ENCODE measurements around the gene TNFSF12.

TNFSF12 gene

GRCh38 chr17:7544911-7545310 is 3.9 kb upstream of the TNFSF12 start:
- DNase-seq = no peak

- DNase-seq = peak; percentile 49
Observed at GRCh38 chr17:7549401-7550055, 670 bp downstream of the TNFSF12 start.

GRCh38 chr17:7550344-7550743 is 1.5 kb downstream of the TNFSF12 start:
- no peak for DNase-seq

DNA sequence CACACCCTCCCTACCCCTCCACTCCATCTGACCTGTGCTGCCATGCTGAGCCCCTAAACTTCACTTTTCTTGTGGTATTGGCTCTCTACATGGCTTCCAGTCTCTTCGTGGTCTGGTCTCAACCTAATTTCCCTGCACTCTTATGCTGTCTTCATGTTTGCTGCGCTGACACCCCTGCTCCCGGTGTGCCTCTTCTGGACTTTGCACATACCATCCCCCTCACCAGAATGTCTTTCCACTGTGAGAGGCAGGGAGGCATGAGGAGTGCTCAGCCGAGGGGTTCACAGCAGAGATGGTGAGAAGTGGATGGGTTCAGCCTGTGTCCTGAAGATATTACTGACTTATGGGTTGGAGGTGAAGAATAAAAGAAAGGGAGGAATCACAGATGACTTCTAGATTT is 2.5 kb downstream of the TNFSF12 start:
- DNase-seq = no peak

DNA sequence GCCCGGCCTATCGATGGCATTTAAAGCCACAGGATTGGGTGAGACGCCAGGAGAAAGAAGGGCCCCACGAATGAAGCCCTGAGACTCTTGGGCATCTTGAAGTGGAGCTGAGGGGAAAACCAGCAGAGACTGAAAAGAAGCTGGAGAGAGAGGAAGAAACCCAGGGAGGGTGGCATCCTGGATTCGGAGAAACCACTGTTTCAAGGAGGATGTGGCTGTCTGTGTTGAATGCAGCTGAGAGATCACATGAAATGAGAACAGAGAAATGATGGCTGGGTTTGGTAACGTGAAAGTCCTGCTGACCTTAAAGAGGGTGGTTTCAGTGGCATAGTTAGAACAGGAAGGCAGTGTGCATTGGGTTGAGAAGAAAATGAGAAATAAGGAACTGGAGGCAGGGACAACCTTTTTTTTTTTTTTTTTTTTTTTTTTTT is 3.8 kb downstream of the TNFSF12 start:
- peak; percentile 60 for DNase-seq

- no peak for DNase-seq
Observed at GRCh38 chr17:7553356-7553755, 4.5 kb downstream of the TNFSF12 start.

DNA sequence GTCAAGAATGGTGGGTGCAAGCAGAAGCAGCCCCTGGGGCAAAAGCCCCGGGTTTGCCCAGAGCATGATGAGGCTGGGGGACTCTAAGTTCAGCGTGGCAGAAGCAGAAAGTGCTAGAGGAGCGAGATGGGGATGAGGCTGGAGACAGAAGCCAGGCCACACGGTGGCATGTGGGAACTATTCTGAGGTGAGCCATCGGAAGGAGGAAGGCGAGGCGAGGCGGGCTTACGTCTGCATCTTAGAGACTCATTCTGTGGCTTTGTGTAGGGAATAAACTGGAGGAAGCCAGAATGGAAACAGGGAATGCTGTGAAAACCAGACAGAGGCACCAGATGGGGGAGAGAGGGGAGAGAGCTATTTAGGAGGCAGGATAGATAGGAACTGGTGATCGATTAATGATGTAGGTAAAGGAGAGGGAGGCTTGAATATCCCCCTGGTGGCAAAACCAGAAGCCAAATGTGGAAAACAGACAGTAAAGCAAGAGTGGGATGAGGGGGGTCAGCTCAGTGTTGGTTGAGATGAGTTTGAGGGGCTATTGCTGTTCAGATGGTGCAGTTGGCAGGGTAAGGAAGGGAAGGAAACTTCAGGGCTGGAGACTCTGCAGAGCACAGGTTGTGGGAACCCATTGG is 6.6 kb downstream of the TNFSF12 start:
- DNase-seq = no peak

- no peak for DNase-seq
Observed at GRCh38 chr17:7556627-7557026, 7.8 kb downstream of the TNFSF12 start.

DNA sequence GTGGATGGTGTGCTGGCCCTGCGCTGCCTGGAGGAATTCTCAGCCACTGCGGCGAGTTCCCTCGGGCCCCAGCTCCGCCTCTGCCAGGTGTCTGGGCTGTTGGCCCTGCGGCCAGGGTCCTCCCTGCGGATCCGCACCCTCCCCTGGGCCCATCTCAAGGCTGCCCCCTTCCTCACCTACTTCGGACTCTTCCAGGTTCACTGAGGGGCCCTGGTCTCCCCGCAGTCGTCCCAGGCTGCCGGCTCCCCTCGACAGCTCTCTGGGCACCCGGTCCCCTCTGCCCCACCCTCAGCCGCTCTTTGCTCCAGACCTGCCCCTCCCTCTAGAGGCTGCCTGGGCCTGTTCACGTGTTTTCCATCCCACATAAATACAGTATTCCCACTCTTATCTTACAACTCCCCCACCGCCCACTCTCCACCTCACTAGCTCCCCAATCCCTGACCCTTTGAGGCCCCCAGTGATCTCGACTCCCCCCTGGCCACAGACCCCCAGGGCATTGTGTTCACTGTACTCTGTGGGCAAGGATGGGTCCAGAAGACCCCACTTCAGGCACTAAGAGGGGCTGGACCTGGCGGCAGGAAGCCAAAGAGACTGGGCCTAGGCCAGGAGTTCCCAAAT is 8.4 kb downstream of the TNFSF12 start:
- DNase-seq = no peak

DNA sequence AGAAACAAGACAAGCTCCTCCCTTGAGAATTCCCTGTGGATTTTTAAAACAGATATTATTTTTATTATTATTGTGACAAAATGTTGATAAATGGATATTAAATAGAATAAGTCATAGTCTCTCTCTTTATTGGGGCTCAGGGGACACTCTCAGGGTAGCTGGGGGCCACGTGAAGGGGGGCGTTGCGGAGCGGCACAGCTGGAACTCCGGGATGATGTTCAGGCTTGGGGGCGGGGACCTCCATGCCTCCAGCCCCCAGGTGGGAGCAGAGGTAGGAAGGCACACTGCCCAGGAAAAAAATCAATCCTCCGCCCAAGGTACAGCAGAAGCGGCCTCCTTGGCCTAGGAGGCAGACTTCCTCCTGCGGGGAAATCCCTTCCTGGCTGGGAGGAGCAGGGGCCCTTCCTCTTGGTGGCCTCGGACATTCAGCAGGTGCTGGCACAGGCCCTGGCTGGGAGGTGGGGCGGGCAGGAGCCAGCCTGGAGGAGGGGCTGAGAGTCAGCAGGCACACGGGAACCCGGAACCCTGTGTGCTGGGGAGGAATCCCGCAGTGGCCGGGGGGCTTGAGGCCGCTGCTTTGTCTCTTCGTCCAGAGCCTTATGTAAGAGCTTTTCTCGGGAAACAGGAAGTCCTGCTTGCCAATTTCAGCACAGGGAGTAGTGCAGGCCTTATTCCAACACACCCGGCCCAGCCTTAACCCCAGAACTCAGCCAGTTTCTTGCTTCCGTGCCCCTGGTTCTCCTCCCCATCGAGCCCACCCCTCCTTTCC is 9.1 kb downstream of the TNFSF12 start:
- peak; percentile 25 for DNase-seq

GRCh38 chr17:7558544-7559319 is 9.9 kb downstream of the TNFSF12 start, which contains the start of gene TNFSF13:
TNFSF13 (plus strand) TSS chr17:7558750; CDS start chr17:7559040, 290 bp downstream.
- DNase-seq = no peak

GRCh38 chr17:7559320-7560171 is 10.7 kb downstream of the TNFSF12 start:
- no peak for DNase-seq

- DNase-seq = peak; percentile 59
Observed at GRCh38 chr17:7560172-7561027, 11.5 kb downstream of the TNFSF12 start.

- peak; percentile 86 for DNase-seq
Observed at GRCh38 chr17:7561028-7561575, 12.2 kb downstream of the TNFSF12 start.

- peak; percentile 94 for DNase-seq
Observed at GRCh38 chr17:7561589-7562207, 12.8 kb downstream of the TNFSF12 start, which contains the start of gene SENP3. SENP3 (plus strand) TSS chr17:7561919; CDS start chr17:7563077, 1,158 bp downstream.

GRCh38 chr17:7562208-7562605 is 13.3 kb downstream of the TNFSF12 start:
- no peak for DNase-seq

DNA sequence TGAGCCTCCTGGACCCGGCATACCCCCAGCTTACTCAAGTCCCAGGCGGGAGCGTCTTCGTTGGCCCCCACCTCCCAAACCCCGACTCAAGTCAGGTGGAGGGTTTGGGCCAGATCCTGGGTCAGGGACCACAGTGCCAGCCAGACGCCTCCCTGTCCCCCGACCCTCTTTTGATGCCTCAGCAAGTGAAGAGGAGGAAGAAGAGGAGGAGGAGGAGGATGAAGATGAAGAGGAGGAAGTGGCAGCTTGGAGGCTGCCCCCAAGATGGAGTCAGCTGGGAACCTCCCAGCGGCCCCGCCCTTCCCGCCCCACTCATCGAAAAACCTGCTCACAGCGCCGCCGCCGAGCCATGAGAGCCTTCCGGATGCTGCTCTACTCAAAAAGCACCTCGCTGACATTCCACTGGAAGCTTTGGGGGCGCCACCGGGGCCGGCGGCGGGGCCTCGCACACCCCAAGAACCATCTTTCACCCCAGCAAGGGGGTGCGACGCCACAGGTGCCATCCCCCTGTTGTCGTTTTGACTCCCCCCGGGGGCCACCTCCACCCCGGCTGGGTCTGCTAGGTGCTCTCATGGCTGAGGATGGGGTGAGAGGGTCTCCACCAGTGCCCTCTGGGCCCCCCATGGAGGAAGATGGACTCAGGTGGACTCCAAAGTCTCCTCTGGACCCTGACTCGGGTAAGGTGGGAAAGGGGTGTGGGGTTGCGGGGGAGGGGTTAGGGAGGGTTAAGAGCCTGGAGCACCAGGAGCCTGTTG is 14.4 kb downstream of the TNFSF12 start:
- DNase-seq = no peak

DNA sequence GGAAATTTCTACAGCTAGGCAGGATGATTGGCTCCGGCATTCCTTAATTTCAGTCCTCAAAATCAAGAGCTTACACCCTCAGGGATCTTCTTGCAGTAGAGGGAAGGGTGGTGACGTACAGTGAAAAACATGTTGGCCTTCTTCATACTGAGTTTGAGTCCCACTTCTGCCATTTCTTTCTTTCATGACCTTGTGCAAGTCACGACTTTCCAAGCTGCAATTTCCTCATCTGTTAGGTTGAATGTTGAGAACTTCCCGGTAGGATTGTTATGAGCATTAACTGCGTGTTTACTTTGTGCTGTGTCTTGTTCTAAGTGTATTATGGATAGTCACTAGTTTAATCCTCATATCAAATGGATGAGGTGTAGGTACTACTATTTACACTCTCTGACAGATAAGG is 20.7 kb downstream of the TNFSF12 start:
- DNase-seq = no peak

- no peak for DNase-seq
Observed at GRCh38 chr17:7570351-7570750, 21.5 kb downstream of the TNFSF12 start.

Measured in CD4-positive, alpha-beta T cell treated with Interleukin-21 for 1 hour (primary cell).